Stimulated activated CD8-positive, alpha-beta memory T cell treated with anti-CD3 and anti-CD28 coated beads, Interleukin-15, amount 100 ng/mL, for 48 hours (primary cell): ENCODE results near the gene NRGN.

Source experiments
- DNase-seq, 2 donors: peaks; one replicate each; pipeline ENCODE4 v3.0.0-alpha.2; 2020; ENCODE audit warnings: low read depth in 2 of 2

NRGN gene

GRCh38 chr11:124739479-124740276, at the start of gene NRGN:
NRGN (plus strand) TSS chr11:124739942; CDS start chr11:124740085, 143 bp downstream.
- DNase-seq, result peak; percentile 76 to 82

DNA sequence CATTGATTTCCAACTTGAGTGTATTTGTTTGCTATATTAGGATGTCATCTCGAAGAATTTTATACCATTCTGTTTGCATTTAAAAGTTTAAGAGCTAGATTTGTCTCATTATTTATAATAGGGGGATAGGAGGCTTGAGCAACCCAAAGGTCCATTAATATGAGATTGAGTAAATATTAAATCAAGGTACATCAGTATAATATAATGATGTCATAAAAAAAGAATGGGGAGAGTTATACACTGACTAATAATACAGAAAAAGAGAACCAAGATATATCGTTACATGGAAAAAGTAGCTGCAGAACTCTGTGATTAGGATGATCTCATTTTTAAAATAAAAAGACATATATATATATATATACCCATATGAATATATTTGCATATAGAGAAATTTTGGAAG, 46.6 kb upstream of the NRGN start:
- no peak for DNase-seq

DNA sequence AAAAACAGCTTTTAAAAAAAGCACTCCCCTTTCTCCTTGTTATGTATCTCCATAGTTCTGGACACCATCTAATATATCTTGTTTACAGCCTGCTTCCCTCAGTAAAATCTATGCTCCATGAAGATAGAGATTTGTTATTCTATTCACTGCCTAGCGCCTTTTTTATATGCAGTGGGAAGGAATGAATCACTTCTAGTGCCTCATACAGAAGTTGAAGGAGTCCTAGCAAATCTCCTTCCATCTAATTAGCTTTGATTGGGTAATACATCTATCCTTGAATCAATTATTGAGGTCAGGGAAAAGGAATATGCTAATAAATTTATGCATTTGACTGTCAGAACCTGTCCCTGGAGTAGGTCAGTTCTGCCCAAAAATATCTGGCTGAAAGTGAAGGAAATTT, 40.2 kb upstream of the NRGN start:
- no peak for DNase-seq

- no peak for DNase-seq
Measured at GRCh38 chr11:124700028-124700427, 39.7 kb upstream of the NRGN start.

DNA sequence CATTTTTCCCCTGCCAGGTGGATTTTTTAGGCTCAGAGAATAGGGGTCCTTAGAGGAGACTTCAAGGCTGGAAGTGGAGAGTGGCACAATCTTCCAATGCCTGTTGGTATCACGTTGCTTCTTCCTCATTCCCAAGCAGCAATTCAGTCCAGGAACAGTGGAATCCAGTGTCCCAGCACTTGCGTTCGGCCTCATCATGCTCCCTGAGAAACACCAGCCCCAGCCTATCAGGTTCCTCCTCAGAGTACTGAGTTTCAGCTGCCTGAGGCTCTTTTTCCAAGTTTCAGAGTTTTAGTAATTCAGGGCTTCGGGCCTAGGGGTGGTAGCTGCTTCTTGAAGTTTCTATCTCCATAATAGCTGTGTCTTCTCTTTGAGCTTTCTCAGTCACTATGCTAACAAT, 31.9 kb upstream of the NRGN start:
- DNase-seq, result no peak

DNA sequence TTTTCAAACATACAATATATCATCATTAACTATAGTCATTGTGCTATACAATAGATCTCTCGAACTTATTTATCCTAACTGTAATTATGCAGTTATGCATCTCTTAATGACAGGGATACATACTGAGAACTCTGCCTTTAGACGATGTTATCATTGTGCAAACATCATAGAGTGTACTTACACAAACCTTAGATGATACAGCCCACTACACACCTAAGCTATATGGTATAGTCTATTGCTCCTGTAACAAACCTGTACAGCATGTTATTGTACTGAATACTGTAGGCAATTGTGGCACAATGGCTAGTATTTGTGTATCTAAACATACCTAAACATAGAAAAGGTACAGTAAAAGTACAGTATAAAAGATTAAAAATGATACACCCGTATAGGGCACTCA, 27.4 kb upstream of the NRGN start:
- DNase-seq, result no peak

DNA sequence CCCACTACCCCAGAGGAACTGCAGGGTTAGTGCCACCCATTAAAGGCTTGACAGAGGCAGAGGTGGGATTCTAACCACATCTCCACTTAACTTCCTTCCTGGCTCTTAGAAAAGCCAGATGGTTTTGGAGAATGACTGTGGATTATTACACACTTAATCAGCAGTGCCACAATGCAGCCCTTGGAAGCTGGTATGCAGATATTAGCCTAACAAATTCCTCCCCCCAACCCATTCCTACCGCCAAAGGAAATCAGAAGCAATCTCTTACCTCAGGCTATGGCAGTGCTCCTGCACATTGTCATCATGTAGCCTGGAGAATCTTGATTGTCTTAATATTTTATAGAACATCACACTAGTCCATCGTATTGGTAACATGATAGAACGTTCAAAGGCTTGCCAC, 23.2 kb upstream of the NRGN start:
- DNase-seq, result no peak

DNA sequence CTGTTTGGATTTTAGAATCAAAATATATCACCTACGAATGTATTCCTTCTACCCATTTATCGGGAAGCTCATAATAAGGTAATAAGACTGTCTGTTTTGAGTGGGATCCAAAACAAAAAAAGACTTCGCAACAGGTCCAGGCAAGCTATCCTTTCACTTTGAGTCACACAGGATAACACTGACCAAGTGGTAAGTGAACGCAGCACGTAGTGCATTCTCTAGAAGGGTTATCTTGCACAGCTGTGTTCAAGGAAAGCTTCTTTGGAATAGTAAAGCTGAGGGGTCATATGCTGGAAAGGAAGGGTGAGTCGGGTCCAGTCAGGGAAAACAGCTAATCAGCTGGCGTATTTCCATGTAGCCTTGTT, 22.3 kb upstream of the NRGN start:
- DNase-seq, result no peak

DNA sequence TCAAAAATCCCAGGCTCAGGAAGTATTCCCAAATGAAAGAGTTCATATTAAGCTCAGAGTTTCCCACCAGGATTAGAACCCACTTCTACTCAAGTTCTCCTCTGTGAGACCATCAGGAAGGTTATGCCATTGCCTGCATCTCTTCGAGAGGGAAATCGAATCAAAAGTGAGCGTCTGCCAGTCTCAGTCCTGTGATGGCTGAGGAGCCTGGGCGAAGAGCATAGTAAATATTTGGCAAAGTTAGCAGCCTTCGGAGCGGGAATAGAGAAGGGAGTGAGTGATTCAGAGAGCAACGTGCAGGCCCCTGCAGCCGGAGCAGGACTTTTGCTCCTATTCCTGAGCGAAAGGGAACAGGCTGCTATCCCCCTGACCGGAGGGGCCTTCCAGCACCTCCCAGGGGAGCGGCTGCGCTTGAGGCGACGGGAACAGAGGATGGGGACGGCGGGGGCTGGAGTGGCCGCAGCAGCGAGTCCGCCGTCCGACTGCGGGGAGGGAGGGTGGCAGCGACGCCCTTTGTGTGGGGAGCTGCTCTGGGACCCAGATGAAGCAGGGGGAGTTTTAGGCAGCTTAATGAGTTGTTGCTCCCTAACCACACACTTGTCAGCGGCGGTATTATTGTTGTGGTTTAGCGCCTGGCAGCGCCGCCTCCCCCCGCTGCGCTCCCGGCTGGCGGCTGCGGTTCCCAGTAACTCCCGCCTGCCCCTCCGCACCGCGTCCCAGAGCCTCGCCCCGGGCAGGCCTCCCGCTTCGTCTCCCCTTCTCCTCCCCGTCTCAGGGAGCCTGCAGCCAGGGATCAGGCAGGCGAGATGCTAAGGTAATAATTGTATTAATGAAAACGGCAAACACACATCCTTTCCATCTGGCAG, 21.7 kb upstream of the NRGN start:
- peak in 1 of 2 donors; percentile 2 for DNase-seq

- DNase-seq, result no peak
Measured at GRCh38 chr11:124718801-124719200, 20.9 kb upstream of the NRGN start.

DNA sequence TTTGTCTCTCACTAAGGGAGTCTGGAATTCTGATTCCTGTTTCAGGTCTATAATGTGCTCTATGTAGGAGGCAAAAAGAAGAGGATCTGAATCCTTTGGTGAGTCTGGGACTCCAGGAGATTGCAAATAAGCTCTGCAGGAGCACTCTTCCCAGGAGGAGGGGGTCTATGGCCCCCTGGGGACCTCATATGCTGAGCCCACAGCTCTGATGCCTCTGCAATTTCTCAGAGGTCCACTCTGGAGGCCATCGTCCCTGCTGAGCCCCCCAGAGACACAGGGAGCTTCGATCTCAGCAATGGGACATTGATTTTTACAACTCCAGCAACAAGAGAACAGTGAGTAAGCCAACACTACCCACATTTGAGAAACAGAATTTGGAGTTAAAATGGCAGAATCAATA, 20.2 kb upstream of the NRGN start:
- no peak for DNase-seq

GRCh38 chr11:124722176-124722575, 17.6 kb upstream of the NRGN start:
- no peak for DNase-seq

DNA sequence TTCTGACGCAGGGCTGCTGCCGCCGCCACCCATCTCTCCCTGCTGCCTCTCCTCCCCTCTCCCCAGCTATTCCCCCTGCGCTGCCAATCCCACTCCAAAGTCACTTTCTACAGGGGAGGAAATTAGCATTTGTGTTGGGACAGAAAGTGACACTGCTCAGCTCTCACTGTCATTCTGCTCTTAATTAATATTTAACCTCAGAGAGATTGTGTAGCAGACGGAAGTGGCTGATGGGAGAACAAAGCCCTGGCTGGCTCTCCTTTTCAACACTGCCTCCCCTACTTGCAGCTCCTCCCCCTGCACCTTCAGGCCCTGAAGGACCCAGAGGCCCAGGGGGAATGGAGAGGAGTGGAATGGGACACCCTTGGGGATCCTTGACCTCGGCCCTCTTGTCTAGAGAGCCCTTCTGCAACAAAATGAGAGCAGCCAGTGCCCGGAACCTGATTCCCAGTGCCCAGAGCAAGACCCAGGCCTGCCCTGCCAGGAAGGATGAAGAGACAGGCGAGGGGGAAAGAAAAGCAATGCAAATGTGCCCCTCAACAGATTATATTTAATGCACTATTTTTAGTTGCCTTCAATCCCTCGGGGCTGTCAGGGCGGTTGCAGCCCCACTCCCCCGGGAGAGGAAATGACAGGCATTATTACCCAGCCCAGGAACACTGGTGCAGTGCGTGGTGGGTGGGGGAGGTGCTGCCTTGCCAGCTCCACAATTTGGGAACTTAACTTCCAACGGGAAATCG, 14.6 kb upstream of the NRGN start:
- DNase-seq, result no peak

GRCh38 chr11:124725719-124726105, 14.0 kb upstream of the NRGN start:
- DNase-seq, result no peak

DNA sequence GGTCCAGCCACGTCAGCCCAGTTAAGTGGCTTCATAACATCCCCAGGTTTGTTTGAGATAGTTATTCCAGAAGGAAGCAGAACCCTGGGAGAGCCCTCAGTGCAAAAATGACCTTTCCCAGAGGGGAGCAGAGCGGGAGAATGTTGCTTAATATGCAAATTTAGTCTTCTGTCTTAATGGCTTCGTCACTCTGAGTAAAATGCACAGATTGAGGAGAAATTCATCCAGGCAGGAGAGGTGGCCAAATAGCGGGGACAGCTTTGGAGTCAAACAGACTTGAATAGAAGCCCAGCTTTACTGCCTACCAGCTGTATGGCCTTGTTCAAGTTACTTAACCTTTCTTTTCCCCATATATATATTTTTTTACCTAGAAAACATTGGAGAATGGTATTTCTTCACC, 12.3 kb upstream of the NRGN start:
- DNase-seq, result no peak

DNA sequence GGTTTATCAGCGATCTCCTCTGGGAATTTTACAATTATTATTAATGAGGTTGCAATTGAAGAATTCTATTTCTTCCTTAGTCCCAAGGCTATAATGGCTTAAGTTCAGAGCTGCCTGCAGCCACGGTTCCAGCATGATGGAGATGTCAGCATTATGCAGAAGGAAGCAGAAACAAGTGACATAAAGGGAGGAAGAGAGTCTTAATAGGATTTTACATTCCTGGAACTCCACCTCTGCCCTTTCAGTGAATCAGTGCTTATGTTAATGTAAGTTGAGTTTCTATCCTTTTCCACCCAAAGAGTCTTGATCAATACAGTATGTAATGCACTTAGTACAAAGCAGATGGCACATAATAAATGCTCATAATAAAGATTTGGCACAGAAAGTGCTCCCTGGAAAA, 11.6 kb upstream of the NRGN start:
- DNase-seq, result no peak

- no peak for DNase-seq
Measured at GRCh38 chr11:124729571-124729970, 10.2 kb upstream of the NRGN start.

DNA sequence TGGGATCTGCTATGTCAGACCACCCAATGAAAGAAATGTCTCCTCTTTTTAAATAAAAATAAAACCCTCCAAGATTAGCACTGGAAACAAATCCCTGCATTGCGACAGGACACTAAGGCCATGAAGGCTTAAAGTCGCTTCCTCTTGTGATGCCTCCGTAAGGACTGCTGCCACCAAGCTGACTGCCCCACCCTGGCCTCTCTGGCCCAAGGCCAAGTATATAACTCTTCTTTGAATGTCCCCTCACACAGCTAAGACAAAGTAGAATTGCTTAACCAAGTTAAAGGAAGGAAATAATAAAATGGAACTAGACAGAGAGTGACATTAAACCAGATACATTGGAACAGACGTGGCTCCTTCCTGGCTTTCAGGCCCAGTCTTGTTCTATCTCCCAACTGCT, 7.5 kb upstream of the NRGN start:
- no peak for DNase-seq

- no peak for DNase-seq
Measured at GRCh38 chr11:124736736-124737135, 3.0 kb upstream of the NRGN start.

DNA sequence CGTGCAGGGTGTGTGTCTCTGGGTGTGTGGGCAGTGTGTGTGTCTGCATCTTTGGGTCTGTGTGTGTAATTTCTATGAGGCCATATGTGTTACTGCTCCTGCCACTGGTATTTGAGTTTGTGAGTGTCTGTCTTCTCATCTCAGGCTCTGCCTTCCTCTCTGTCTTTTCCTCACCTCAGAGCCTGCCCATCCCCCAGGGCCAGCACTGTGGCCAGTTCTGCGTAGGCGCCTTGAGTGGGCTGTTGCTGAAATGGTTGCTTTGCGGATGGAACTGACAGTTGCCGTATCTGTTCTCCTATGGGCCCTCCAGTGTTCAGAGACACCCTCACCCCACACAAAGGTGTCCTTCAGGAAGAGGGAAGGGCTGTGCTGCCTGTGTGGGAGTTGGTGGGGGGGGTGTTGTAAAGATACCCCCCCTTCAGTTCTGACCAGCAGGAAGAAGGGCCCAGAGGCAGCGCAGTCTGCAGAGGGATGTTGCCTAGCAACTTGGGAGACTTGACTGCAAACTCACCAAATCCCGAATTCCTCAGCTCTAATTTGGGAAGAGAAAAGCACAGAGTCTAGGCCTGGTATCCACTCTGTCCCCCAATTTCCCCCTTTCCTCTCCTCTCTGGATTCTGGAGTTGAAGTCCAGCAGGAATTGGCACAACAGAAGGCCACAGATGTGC, 2.0 kb upstream of the NRGN start:
- DNase-seq, result no peak

GRCh38 chr11:124738713-124739478, 846 bp upstream of the NRGN start:
- DNase-seq, result no peak
